ENCODE measurements around the gene FRAS1. TPM values are rescaled to one million over a fixed set of nuclear protein-coding genes. Genes with fewer than 3 reads are reported as not detected.

FRAS1 gene
- total and polyA plus RNA-seq, 2 donors (not counting 1 experiment from before 2014, with no cell fraction given), result 0.03 to 0.12 TPM

DNA sequence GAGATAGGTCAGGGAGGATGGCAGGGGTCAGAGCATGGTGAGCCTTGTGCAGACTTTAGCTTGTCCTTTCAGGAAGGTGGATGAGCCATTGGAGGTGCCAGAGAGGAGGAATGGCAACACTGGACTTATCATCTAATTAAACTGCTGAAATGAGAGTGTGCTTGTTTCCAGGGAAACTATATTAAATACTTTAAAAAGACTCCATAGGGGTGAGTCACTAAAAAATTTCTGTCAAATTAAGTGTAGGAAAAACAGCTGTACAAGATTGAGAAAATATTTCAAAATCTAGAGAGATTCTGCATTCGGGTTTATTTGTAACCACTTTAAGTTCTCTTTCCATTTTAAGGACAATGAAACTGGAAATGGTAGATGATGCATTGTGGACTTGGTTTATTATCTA lies 11.4 kb downstream of the FRAS1 start:
- Histone ChIP-seq H4K20me1 (ENCODE audit: control insufficient read depth, insufficient read depth, low read length, poor library complexity, severe bottlenecking) (no peaks in the 10 kb centered on the region), H3K27me3 (replicated peaks in 1 of 4; ENCODE audit: control extremely low read depth in 1 of 4, control insufficient read depth in 3 of 4, insufficient read depth in 4 of 4, low read length in 3 of 4) (peaks cover 0 to 15% (median 11%) of the 10 kb centered on the region in 4 experiments), H3K9ac (ENCODE audit: low read length) (no peak overlapping the region), H3K4me3 (ENCODE audit: control extremely low read depth in 1 of 5, extremely low read depth in 1 of 5, insufficient read depth in 1 of 5, low read depth in 2 of 5, low read length in 4 of 5) (no peak overlapping the region), H3K9me3 (ENCODE audit: control extremely low read depth in 1 of 3, control insufficient read depth in 2 of 3, insufficient read depth in 1 of 3, low read length in 2 of 3) (no peaks in the 10 kb centered on the region), H3K36me3 (replicated peaks in 1 of 2; ENCODE audit: control extremely low read depth in 1 of 2, control insufficient read depth in 1 of 2, extremely low read depth in 1 of 2, insufficient read depth in 2 of 2, low read length in 1 of 2) (no peaks in the 10 kb centered on the region), H3K4me1 (ENCODE audit: control insufficient read depth in 2 of 2, insufficient read depth in 2 of 2, low read length in 2 of 2) (no peaks in the 10 kb centered on the region), H3K27ac (ENCODE audit: low read length in 2 of 2) (no peak overlapping the region), H2AFZ (ENCODE audit: insufficient read depth, low read depth, low read length, poor library complexity, severe bottlenecking) (no peak overlapping the region), H3K4me2 (replicated peaks; ENCODE audit: low read depth, low read length, poor library complexity, severe bottlenecking) (no peak overlapping the region), H3K79me2 (ENCODE audit: control insufficient read depth, insufficient read depth, low read length) (no peaks in the 10 kb centered on the region)
- whole genome bisulfite sequencing (ENCODE audit: insufficient coverage), result no CpG with 5 or more reads among the region's 1 CpG
- intact Hi-C loops (cut with micrococcal nuclease), result no loop called here
- peaks cover 50% of the 10 kb centered on the region for H3K27me3 Mint-ChIP-seq
- POLR2A ChIA-PET, result no interaction called here
- no peaks in the 10 kb centered on the region for H3K4me1 Mint-ChIP-seq
- no peak for TF ChIP-seq CTCF (IDR thresholded peaks at IDR 0.05)
- TF ChIP-seq EZH2 (IDR thresholded peaks at IDR 0.05; ENCODE audit: borderline replicate concordance, insufficient read depth, low read depth, low read length, poor library complexity, severe bottlenecking), result no peak
- H3K9me3 Mint-ChIP-seq (ENCODE audit: insufficient read depth), result no peaks in the 10 kb centered on the region
- DNase-seq, result no peak
- no peak overlapping the region for H3K27ac Mint-ChIP-seq
- CTCF ChIA-PET, result no interaction called here
- no peak overlapping the region for H3K4me3 Mint-ChIP-seq
- ATAC-seq (ENCODE audit: low read depth), result no peak

GRCh38 chr4:78069319-78069718 lies 12.2 kb downstream of the FRAS1 start:
- WGBS (ENCODE audit: insufficient coverage), result 100% methylated on average over 2 of the region's 4 CpGs
- H3K79me2 ChIP-seq (ENCODE audit: control insufficient read depth, insufficient read depth, low read length), result no peaks in the 10 kb centered on the region
- DNase-seq (no peak), ATAC-seq (ENCODE audit: low read depth) (no peak)
- ChIA-PET POLR2A (no interaction called here), CTCF (no interaction called here)
- no peaks in the 10 kb centered on the region for H3K9me3 ChIP-seq (ENCODE audit: control extremely low read depth in 1 of 3, control insufficient read depth in 2 of 3, insufficient read depth in 1 of 3, low read length in 2 of 3)
- no peak overlapping the region for H3K27ac ChIP-seq (ENCODE audit: low read length in 2 of 2)
- Mint-ChIP-seq H3K27me3 (peaks cover 52% of the 10 kb centered on the region), H3K9me3 (ENCODE audit: insufficient read depth) (no peaks in the 10 kb centered on the region), H3K27ac (no peak overlapping the region), H3K4me3 (no peak overlapping the region), H3K4me1 (no peaks in the 10 kb centered on the region)
- H3K27me3 ChIP-seq (replicated peaks in 1 of 4; ENCODE audit: control extremely low read depth in 1 of 4, control insufficient read depth in 3 of 4, insufficient read depth in 4 of 4, low read length in 3 of 4), result peaks cover 0 to 18% (median 10%) of the 10 kb centered on the region in 4 experiments
- intact Hi-C loops (cut with micrococcal nuclease), result no loop called here
- no peaks in the 10 kb centered on the region for H4K20me1 ChIP-seq (ENCODE audit: control insufficient read depth, insufficient read depth, low read length, poor library complexity, severe bottlenecking)
- TF ChIP-seq CTCF (IDR thresholded peaks at IDR 0.05), result no peak
- TF ChIP-seq EZH2 (IDR thresholded peaks at IDR 0.05; ENCODE audit: borderline replicate concordance, insufficient read depth, low read depth, low read length, poor library complexity, severe bottlenecking), result no peak
- no peaks in the 10 kb centered on the region for H3K4me1 ChIP-seq (ENCODE audit: control insufficient read depth in 2 of 2, insufficient read depth in 2 of 2, low read length in 2 of 2)
- no peak overlapping the region for H3K4me3 ChIP-seq (ENCODE audit: control extremely low read depth in 1 of 5, extremely low read depth in 1 of 5, insufficient read depth in 1 of 5, low read depth in 2 of 5, low read length in 4 of 5)
- no peak overlapping the region for H3K9ac ChIP-seq (ENCODE audit: low read length)
- no peak overlapping the region for H3K4me2 ChIP-seq (replicated peaks; ENCODE audit: low read depth, low read length, poor library complexity, severe bottlenecking)
- H3K36me3 ChIP-seq (replicated peaks in 1 of 2; ENCODE audit: control extremely low read depth in 1 of 2, control insufficient read depth in 1 of 2, extremely low read depth in 1 of 2, insufficient read depth in 2 of 2, low read length in 1 of 2), result no peaks in the 10 kb centered on the region
- H2AFZ ChIP-seq (ENCODE audit: insufficient read depth, low read depth, low read length, poor library complexity, severe bottlenecking), result no peak overlapping the region
